K562 (cell line): Measurements from ENCODE around the gene SLC4A5. TPM values are rescaled to one million over a fixed set of nuclear protein-coding genes. Genes with fewer than 3 reads are reported as not detected.

ENCODE experiments used
- BACH1 ChIP-seq: fragments of 200-800 bp; sonication (Bioruptor generic); IDR thresholded peaks from 2 replicates; pipeline ENCODE4 v1.6.1; 2016; ENCODE audit warnings: missing genetic modification characterization, missing compliant biosample characterization
- CC2D1A ChIP-seq: fragments of 450-650 bp; IDR thresholded peaks from 2 replicates; pipeline ENCODE4 v1.6.1; 2017; ENCODE audit warnings: mild to moderate bottlenecking
- CEBPG ChIP-seq, 3 experiments: fragments of 200-800 bp in 1 of 3; sonication (Bioruptor generic) in 1 of 3; sonication (generic) in 1 of 3; formaldehyde crosslinking in 1 of 3; IDR thresholded peaks in 2 of 3; conservative IDR thresholded peaks in 1 of 3; 2 replicates each; pipeline versions ENCODE4 v1.6.1 to v1.8.0; 2016 to 2022; ENCODE audit warnings: missing compliant biosample characterization in 2 of 3, missing genetic modification characterization in 2 of 3, mild to moderate bottlenecking in 1 of 3, missing genetic modification reagents in 1 of 3
- CLOCK ChIP-seq: fragments of 250-450 bp; sonication (Bioruptor Pico); IDR thresholded peaks from 2 replicates; pipeline ENCODE4 v1.4.0; 2020; ENCODE audit warnings: mild to moderate bottlenecking, moderate library complexity, borderline replicate concordance
- DNMT1 ChIP-seq: fragments of 450-650 bp; IDR thresholded peaks from 2 replicates; pipeline ENCODE4 v1.6.1; 2016; ENCODE audit warnings: antibody characterized with exemption, mild to moderate bottlenecking
- DPF2 ChIP-seq: fragments of 450-650 bp; IDR thresholded peaks from 2 replicates; pipeline ENCODE4 v1.6.1; 2016
- FOXP1 ChIP-seq: sonication (generic); formaldehyde crosslinking; IDR thresholded peaks from 2 replicates; pipeline ENCODE4 v1.8.0; 2022; ENCODE audit warnings: mild to moderate bottlenecking, missing genetic modification reagents
- GTF2B ChIP-seq: IDR thresholded peaks from 2 replicates; pipeline ENCODE4 v1.6.1; 2011; ENCODE audit not compliant: insufficient read length; ENCODE audit errors: extremely low read depth
- HDAC2 ChIP-seq: fragments of 450-650 bp; IDR thresholded peaks from 2 replicates; pipeline ENCODE4 v1.6.1; 2016; ENCODE audit warnings: mild to moderate bottlenecking
- MBD2 ChIP-seq: sonication (generic); IDR thresholded peaks from 2 replicates; pipeline ENCODE4 v1.6.1; 2016; ENCODE audit warnings: low read depth, borderline replicate concordance
- MTA3 ChIP-seq: fragments of 450-650 bp; formaldehyde crosslinking; IDR thresholded peaks from 2 replicates; pipeline ENCODE4 v1.6.1; 2017; ENCODE audit warnings: mild to moderate bottlenecking, borderline replicate concordance
- MXI1 ChIP-seq: IDR thresholded peaks from 2 replicates; pipeline ENCODE4 v1.6.1; 2011; ENCODE audit warnings: low read depth, mild to moderate bottlenecking, improper control_type of control experiment, low read length
- SNAPC5 ChIP-seq: fragments of 250-450 bp; sonication (Bioruptor Pico); IDR thresholded peaks from 2 replicates; pipeline ENCODE4 v1.8.0; 2021; ENCODE audit warnings: moderate library complexity, mild to moderate bottlenecking, inconsistent platforms
- TBP ChIP-seq: optimal IDR thresholded peaks from 2 replicates; pipeline ENCODE3; 2011; ENCODE audit warnings: low read depth, low read length, improper control_type of control experiment
- TCFL5 ChIP-seq: fragments of 250-450 bp; sonication (Bioruptor Pico); conservative IDR thresholded peaks from 2 replicates; pipeline ENCODE4 v1.6.1; 2021; ENCODE audit warnings: mild to moderate bottlenecking, moderate library complexity, matching md5 sums
- TEAD2 ChIP-seq: fragments of 450-650 bp; IDR thresholded peaks from 2 replicates; pipeline ENCODE4 v1.6.1; 2016; ENCODE audit warnings: missing genetic modification characterization, control low read depth, missing compliant biosample characterization
- ZFP36 ChIP-seq: fragments of 150-350 bp; IDR thresholded peaks from 2 replicates; pipeline ENCODE4 v1.6.1; 2018; ENCODE audit warnings: low read length, low read depth; ENCODE audit not compliant: partially characterized antibody
- ZNF165 ChIP-seq: fragments of 250-450 bp; sonication (Bioruptor Pico); IDR thresholded peaks from 2 replicates; pipeline ENCODE4 v1.4.0; 2020; ENCODE audit warnings: borderline replicate concordance
- ZNF695 ChIP-seq: fragments of 450-650 bp; formaldehyde crosslinking; IDR thresholded peaks from 2 replicates; pipeline ENCODE4 v1.4.0; 2020; ENCODE audit warnings: mild to moderate bottlenecking, moderate library complexity
- polyA plus RNA-seq, 8 experiments: library from polyadenylated mRNA; depleted of rRNA in 4 of 8; stranded (reverse) in 5 of 8; unstranded in 3 of 8; fragments of >200 nt; fragmentation: Nextera tagmentation in 2 of 8; fragmentation: Illumina TruSeq in 1 of 8; extraction: Ambion mirVana in 2 of 8; extraction: Trizol in 1 of 8; gene quantifications; 2 replicates each; pipeline versions ENCODE4 v1.2.1 to v1.2.3, GENCODE V29; 2011 to 2014; ENCODE audit warnings: inconsistent platforms in 1 of 8, missing spikeins in 1 of 8
- total RNA-seq, 7 experiments: library from RNA; depleted of rRNA in 6 of 7; stranded (reverse); fragments of >200 nt in 6 of 7; fragmentation: Illumina TruSeq in 2 of 7; extraction: Trizol in 2 of 7; gene quantifications; 2 replicates each; pipeline versions ENCODE4 v1.2.1 to v1.2.3, GENCODE V29; 2011 to 2021; ENCODE audit warnings: low replicate concordance in 1 of 7
- TF ChIP-seq, protein P1 (sequence below): fragments of 150-350 bp; IDR thresholded peaks from 2 replicates; pipeline ENCODE4 v1.6.1; 2014; ENCODE audit warnings: low read depth, mild to moderate bottlenecking, low read length, borderline replicate concordance

The SLC4A5 gene
- total and polyA plus RNA-seq, 9 of the 15 experiments (the other 6 are each of a cell fraction or from before 2014, with no cell fraction given), result 0.03 to 0.77 (median 0.14) TPM; not detected in 1

DNA sequence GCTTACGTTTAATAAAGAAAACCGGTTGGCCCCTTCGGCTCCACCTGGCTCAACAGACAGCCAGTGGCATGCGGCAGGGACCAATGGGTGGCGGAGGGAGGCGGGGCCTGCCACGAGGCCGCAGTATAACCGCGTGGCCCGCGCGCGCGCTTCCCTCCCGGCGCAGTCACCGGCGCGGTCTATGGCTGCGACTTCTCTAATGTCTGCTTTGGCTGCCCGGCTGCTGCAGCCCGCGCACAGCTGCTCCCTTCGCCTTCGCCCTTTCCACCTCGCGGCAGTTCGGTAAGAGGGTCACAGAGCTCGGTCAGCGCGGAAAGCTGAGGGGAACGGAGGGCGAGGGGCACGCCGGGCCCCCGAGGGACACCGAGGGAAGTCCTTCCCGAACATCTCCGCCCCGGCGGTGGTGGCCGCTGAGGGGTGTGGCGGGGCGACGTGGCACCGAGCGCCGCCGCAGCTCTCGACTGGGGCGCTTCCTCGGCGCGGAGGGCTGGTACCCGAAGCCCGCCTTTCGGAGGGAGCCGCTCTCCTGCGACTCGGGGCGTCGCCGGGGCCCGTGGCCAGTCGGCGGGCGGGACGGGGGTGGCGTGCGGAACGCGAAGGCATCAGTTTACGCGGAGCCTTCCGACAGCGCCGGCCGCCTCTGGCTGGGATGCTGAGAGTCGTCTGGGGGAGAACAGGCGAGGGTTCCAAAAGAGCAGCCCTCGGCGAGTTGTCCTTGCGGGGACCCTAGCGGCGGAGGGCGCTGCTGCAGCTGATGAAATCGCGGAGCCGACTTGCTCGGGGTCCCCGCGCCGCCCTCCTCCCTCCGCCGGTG lies 144.5 kb downstream of the SLC4A5 start, which contains the start of gene MTHFD2 (continued):
- TF ChIP-seq TEAD2 (tag) (no peak), DNMT1 (no peak), SNAPC5 (no peak), ZNF695 (CRISPR knock-in tag) (no peak), HDAC2 (no peak), MXI1 (peak; percentile 70), DPF2 (no peak; the same call in 1 of the 2 replicates), CEBPG (CRISPR knock-in tag; IDR thresholded peaks at IDR 0.05) (peak; percentile 99), CEBPG (tag; conservative IDR thresholded peaks at IDR 0.05 in 1 of 2, IDR thresholded peaks at IDR 0.05 in 1 of 2) (peak; percentile 95 to 97), FOXP1 (CRISPR knock-in tag) (peak; percentile 65; the same call in 1 of the 2 replicates), TCFL5 (CRISPR knock-in tag) (no peak), ZNF165 (CRISPR knock-in tag) (no peak), MTA3 (peak; percentile 98), CLOCK (CRISPR knock-in tag) (no peak), TBP (peak; percentile 99), GTF2B (peak; percentile 90), MBD2 (peak; percentile 78; the same call in 1 of the 2 replicates), ZFP36 (no peak), BACH1 (tag) (no peak), CC2D1A (peak; percentile 15; the same call in 1 of the 2 replicates)
- TF ChIP-seq, protein P1, sequence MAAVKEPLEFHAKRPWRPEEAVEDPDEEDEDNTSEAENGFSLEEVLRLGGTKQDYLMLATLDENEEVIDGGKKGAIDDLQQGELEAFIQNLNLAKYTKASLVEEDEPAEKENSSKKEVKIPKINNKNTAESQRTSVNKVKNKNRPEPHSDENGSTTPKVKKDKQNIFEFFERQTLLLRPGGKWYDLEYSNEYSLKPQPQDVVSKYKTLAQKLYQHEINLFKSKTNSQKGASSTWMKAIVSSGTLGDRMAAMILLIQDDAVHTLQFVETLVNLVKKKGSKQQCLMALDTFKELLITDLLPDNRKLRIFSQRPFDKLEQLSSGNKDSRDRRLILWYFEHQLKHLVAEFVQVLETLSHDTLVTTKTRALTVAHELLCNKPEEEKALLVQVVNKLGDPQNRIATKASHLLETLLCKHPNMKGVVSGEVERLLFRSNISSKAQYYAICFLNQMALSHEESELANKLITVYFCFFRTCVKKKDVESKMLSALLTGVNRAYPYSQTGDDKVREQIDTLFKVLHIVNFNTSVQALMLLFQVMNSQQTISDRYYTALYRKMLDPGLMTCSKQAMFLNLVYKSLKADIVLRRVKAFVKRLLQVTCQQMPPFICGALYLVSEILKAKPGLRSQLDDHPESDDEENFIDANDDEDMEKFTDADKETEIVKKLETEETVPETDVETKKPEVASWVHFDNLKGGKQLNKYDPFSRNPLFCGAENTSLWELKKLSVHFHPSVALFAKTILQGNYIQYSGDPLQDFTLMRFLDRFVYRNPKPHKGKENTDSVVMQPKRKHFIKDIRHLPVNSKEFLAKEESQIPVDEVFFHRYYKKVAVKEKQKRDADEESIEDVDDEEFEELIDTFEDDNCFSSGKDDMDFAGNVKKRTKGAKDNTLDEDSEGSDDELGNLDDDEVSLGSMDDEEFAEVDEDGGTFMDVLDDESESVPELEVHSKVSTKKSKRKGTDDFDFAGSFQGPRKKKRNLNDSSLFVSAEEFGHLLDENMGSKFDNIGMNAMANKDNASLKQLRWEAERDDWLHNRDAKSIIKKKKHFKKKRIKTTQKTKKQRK, result no peak
